Muscle layer of duodenum (tissue), 2 donors: ENCODE measurements around the gene PNRC2.
"Not testable (repeated sequence)": the region's sequence is repeated elsewhere in the genome, so short reads cannot be mapped to it uniquely, and the experiment has no call there.

Experiments used
- H3K27ac ChIP-seq: one replicate; pipeline ENCODE4 v1.7.0; 2013; ENCODE audit warnings: mild to moderate bottlenecking, low read length
- H3K27me3 ChIP-seq: one replicate; pipeline ENCODE4 v1.7.0; 2013; ENCODE audit warnings: low read depth, mild to moderate bottlenecking, control low read depth, low read length
- H3K36me3 ChIP-seq, 2 donors: one replicate each; pipeline ENCODE4 v1.7.0; 2013; ENCODE audit warnings: low read length in 2 of 2, control low read depth in 1 of 2, mild to moderate bottlenecking in 1 of 2; ENCODE audit not compliant: insufficient read depth in 2 of 2, control insufficient read depth in 1 of 2
- H3K4me1 ChIP-seq, 2 donors: one replicate each; pipeline ENCODE4 v1.7.0; 2013; ENCODE audit warnings: low read length in 2 of 2, mild to moderate bottlenecking in 2 of 2, control low read depth in 1 of 2, moderate library complexity in 1 of 2; ENCODE audit not compliant: insufficient read depth in 2 of 2, control insufficient read depth in 1 of 2
- H3K4me3 ChIP-seq, 2 donors: one replicate each; pipeline ENCODE4 v1.7.0; 2013; ENCODE audit warnings: low read length in 2 of 2, low read depth in 1 of 2, mild to moderate bottlenecking in 1 of 2
- H3K9me3 ChIP-seq, 2 donors: one replicate each; pipeline ENCODE4 v1.7.0; 2013; ENCODE audit warnings: low read length in 2 of 2, control low read depth in 1 of 2, mild to moderate bottlenecking in 1 of 2; ENCODE audit not compliant: control insufficient read depth in 1 of 2
- donor health status: healthy.

The PNRC2 gene

GRCh38 chr1:23957096-23957495 lies 2.5 kb upstream of the PNRC2 start:
- H3K36me3 ChIP-seq, result peaks cover 0 to 11% of the 10 kb centered on the region in 2 donors
- no peak overlapping the region for H3K4me3 ChIP-seq
- H3K27me3 ChIP-seq, result no peaks in the 10 kb centered on the region
- no peaks in the 10 kb centered on the region for H3K9me3 ChIP-seq
- H3K4me1 ChIP-seq, result peaks cover 7 to 25% of the 10 kb centered on the region in 2 donors
- peak overlapping the region; percentile 49 for H3K27ac ChIP-seq

- H3K4me1 ChIP-seq, result peaks cover 7 to 26% of the 10 kb centered on the region in 2 donors
- H3K9me3 ChIP-seq, H3K27me3 ChIP-seq: not testable (repeated sequence)
- peak overlapping the region; percentile 100 for H3K27ac ChIP-seq
- H3K36me3 ChIP-seq, result peaks cover 0 to 11% of the 10 kb centered on the region in 2 donors
- peak overlapping the region; percentile 57 to 85 for H3K4me3 ChIP-seq
Measured at GRCh38 chr1:23958040-23958809, 1.4 kb upstream of the PNRC2 start.

GRCh38 chr1:23958810-23959460 lies 693 bp upstream of the PNRC2 start:
- H3K9me3 ChIP-seq, result no peaks in the 10 kb centered on the region
- H3K4me3 ChIP-seq, result peak overlapping the region; percentile 57 to 85
- peaks cover 12 to 32% of the 10 kb centered on the region in 2 donors for H3K4me1 ChIP-seq
- H3K27ac ChIP-seq, result peak overlapping the region; percentile 100
- no peaks in the 10 kb centered on the region for H3K27me3 ChIP-seq
- H3K36me3 ChIP-seq, result peaks cover 5 to 17% of the 10 kb centered on the region in 2 donors

- H3K4me1 ChIP-seq, result peaks cover 15 to 40% of the 10 kb centered on the region in 2 donors
- no peaks in the 10 kb centered on the region for H3K27me3 ChIP-seq
- H3K36me3 ChIP-seq, result peaks cover 7 to 20% of the 10 kb centered on the region in 2 donors
- peak overlapping the region; percentile 100 for H3K27ac ChIP-seq
- H3K9me3 ChIP-seq, result no peaks in the 10 kb centered on the region
- peak overlapping the region; percentile 85 to 96 for H3K4me3 ChIP-seq
Measured at GRCh38 chr1:23960291-23961020, 828 bp downstream of the PNRC2 start.

- H3K4me1 ChIP-seq, result peaks cover 15 to 31% of the 10 kb centered on the region in 2 donors
- peak overlapping the region; percentile 39 for H3K27ac ChIP-seq
- H3K27me3 ChIP-seq, result no peaks in the 10 kb centered on the region
- H3K9me3 ChIP-seq, result no peaks in the 10 kb centered on the region
- H3K36me3 ChIP-seq, result peaks cover 20 to 34% of the 10 kb centered on the region in 2 donors
- no peak overlapping the region for H3K4me3 ChIP-seq
Measured at GRCh38 chr1:23963617-23964234, 4.1 kb downstream of the PNRC2 start.

GRCh38 chr1:23964235-23964668 lies 4.6 kb downstream of the PNRC2 start:
- peak overlapping the region; percentile 39 for H3K27ac ChIP-seq

GRCh38 chr1:23964790-23965740 lies 5.4 kb downstream of the PNRC2 start:
- peaks cover 20 to 26% of the 10 kb centered on the region in 2 donors for H3K36me3 ChIP-seq
- no peak overlapping the region for H3K4me3 ChIP-seq
- H3K27ac ChIP-seq, result peak overlapping the region; percentile 39
- H3K9me3 ChIP-seq, result no peaks in the 10 kb centered on the region
- peaks cover 15 to 28% of the 10 kb centered on the region in 2 donors for H3K4me1 ChIP-seq
- no peaks in the 10 kb centered on the region for H3K27me3 ChIP-seq

More at GRCh38 chr1:23964235-23964668, 4.6 kb downstream of the PNRC2 start:
- H3K9me3 ChIP-seq, result no peaks in the 10 kb centered on the region
- H3K36me3 ChIP-seq, result peaks cover 20 to 33% of the 10 kb centered on the region in 2 donors
- H3K4me1 ChIP-seq, result peaks cover 15 to 28% of the 10 kb centered on the region in 2 donors
- H3K27me3 ChIP-seq, result no peaks in the 10 kb centered on the region
- H3K4me3 ChIP-seq, result no peak overlapping the region

- no peaks in the 10 kb centered on the region for H3K27me3 ChIP-seq
- no peaks in the 10 kb centered on the region for H3K9me3 ChIP-seq
- peaks cover 25 to 27% of the 10 kb centered on the region in 2 donors for H3K36me3 ChIP-seq
- no peak overlapping the region for H3K4me3 ChIP-seq
- H3K4me1 ChIP-seq, result peaks cover 15 to 21% of the 10 kb centered on the region in 2 donors
- no peak overlapping the region for H3K27ac ChIP-seq
Measured at GRCh38 chr1:23966973-23967493, 7.4 kb downstream of the PNRC2 start.

- Histone ChIP-seq H3K9me3 (no peaks in the 10 kb centered on the region), H3K27me3 (no peaks in the 10 kb centered on the region), H3K36me3 (peaks cover 26 to 30% of the 10 kb centered on the region in 2 donors), H3K4me1 (peaks cover 15 to 19% of the 10 kb centered on the region in 2 donors), H3K27ac (no peak overlapping the region), H3K4me3 (no peak overlapping the region)
Measured at GRCh38 chr1:23967871-23968270, 8.2 kb downstream of the PNRC2 start.
